IPS-NIHi7 (cell line): ENCODE results near the gene HOXA3.

Experiments used
- DNase-seq: peaks from one replicate; pipeline ENCODE4 v3.0.0; 2012; ENCODE audit warnings: mixed read lengths; ENCODE audit errors: extremely low spot score

Gene HOXA3

GRCh38 chr7:27143950-27144780, 8.2 kb downstream of the HOXA3 start:
- DNase-seq: no peak

GRCh38 chr7:27143023-27143949, 9.1 kb downstream of the HOXA3 start, which contains the start of gene HOXA5:
Gene HOXA5, minus strand, starts transcription at chr7:27143681. Its CDS starts 74 bp downstream, at chr7:27143607.
- peak; percentile 87 for DNase-seq

GRCh38 chr7:27142580-27143022, 9.8 kb downstream of the HOXA3 start:
- DNase-seq: no peak

- no peak for DNase-seq
Observed at GRCh38 chr7:27141923-27142579, 10.3 kb downstream of the HOXA3 start.

GRCh38 chr7:27141137-27141922, 11.1 kb downstream of the HOXA3 start:
- DNase-seq: no peak

GRCh38 chr7:27140126-27140857, 12.1 kb downstream of the HOXA3 start:
- no peak for DNase-seq

- no peak for DNase-seq
Observed at GRCh38 chr7:27139334-27140125, 12.9 kb downstream of the HOXA3 start.

- DNase-seq: no peak
Observed at GRCh38 chr7:27138985-27139333, 13.4 kb downstream of the HOXA3 start.

- no peak for DNase-seq
Observed at GRCh38 chr7:27138472-27138871, 13.9 kb downstream of the HOXA3 start.

GRCh38 chr7:27137640-27138315, 14.6 kb downstream of the HOXA3 start:
- DNase-seq: no peak

- DNase-seq: no peak
Observed at GRCh38 chr7:27134392-27134791, 18.0 kb downstream of the HOXA3 start.

- no peak for DNase-seq
Observed at GRCh38 chr7:27133409-27134231, 18.8 kb downstream of the HOXA3 start.

GRCh38 chr7:27132978-27133377, 19.4 kb downstream of the HOXA3 start:
- DNase-seq: no peak

GRCh38 chr7:27132214-27132613, 20.2 kb downstream of the HOXA3 start:
- DNase-seq: no peak

GRCh38 chr7:27131390-27131819, 21.0 kb downstream of the HOXA3 start:
- no peak for DNase-seq

GRCh38 chr7:27130540-27131389, 21.6 kb downstream of the HOXA3 start, which contains the start of gene HOXA4:
Gene HOXA4, minus strand, starts transcription at chr7:27130757. Its CDS starts 24 bp downstream, at chr7:27130733.
- DNase-seq: peak; percentile 78
